Naive B cell (primary cell): ENCODE measurements around the gene DNAH17. TPM values are rescaled to one million over a fixed set of nuclear protein-coding genes. Genes with fewer than 3 reads are reported as not detected.
A peak's percentile ranks its signal among the peaks of the same experiment; 100 is the strongest.

Experiments used
- ATAC-seq, 2 donors: fragments of 150-1000 bp; cut with Tn5 transposase; 2 replicates each; pipeline ENCODE4 v1.10.0; 2021; ENCODE audit warnings: low read depth in 2 of 2, mild to moderate bottlenecking in 2 of 2, moderate library complexity in 2 of 2
- DNase-seq: peaks from one replicate; pipeline ENCODE4 v3.0.0; 2022
- H3K27ac Mint-ChIP-seq, 6 donors: one replicate each; pipeline ENCODE4 v1.8.0; 2020 to 2022; ENCODE audit warnings: mild to moderate bottlenecking in 6 of 6, mixed read lengths in 6 of 6, moderate library complexity in 5 of 6, inconsistent platforms in 2 of 6
- H3K27me3 Mint-ChIP-seq, 3 donors: one replicate each; pipeline ENCODE4 v1.8.0; 2021 to 2022; ENCODE audit warnings: mixed read lengths in 3 of 3, mild to moderate bottlenecking in 1 of 3
- H3K36me3 Mint-ChIP-seq, 2 donors: one replicate each; pipeline ENCODE4 v1.8.0; 2020 to 2022; ENCODE audit warnings: mixed read lengths in 2 of 2, inconsistent platforms in 1 of 2, mild to moderate bottlenecking in 1 of 2
- H3K4me1 Mint-ChIP-seq, 3 donors: one replicate each; pipeline ENCODE4 v1.8.0; 2020 to 2022; ENCODE audit warnings: mixed read lengths in 3 of 3, inconsistent platforms in 1 of 3, mild to moderate bottlenecking in 1 of 3, moderate library complexity in 1 of 3
- H3K4me3 Mint-ChIP-seq, 8 donors: one replicate each; pipeline ENCODE4 v1.8.0; 2020 to 2022; ENCODE audit warnings: mild to moderate bottlenecking in 8 of 8, mixed read lengths in 8 of 8, moderate library complexity in 8 of 8, inconsistent platforms in 2 of 8
- H3K9me3 Mint-ChIP-seq, 7 donors: one replicate each; pipeline ENCODE4 v1.8.0; 2020 to 2022; ENCODE audit warnings: mixed read lengths in 7 of 7, mild to moderate bottlenecking in 5 of 7, inconsistent platforms in 2 of 7, moderate library complexity in 1 of 7
- polyA plus RNA-seq, 6 donors: library from polyadenylated mRNA; unstranded; fragments of 300-500 nt; fragmentation: Illumina TruSeq; gene quantifications; one replicate each; pipeline ENCODE4 v1.2.3, GENCODE V29; 2021; ENCODE audit warnings: low read depth in 6 of 6

DNAH17 gene
- polyA plus RNA-seq, 6 donors from 2014 or later: 0.09 to 0.95 (median 0.13) TPM; not detected in 3

- H3K4me1 Mint-ChIP-seq: peaks cover 4 to 12% (median 7%) of the 10 kb centered on the region in 3 donors
- H3K27me3 Mint-ChIP-seq: peaks cover 0 to 10% (median 0%) of the 10 kb centered on the region in 3 donors
- ATAC-seq (no peak), DNase-seq (no peak)
- no peaks in the 10 kb centered on the region for H3K9me3 Mint-ChIP-seq
- H3K36me3 Mint-ChIP-seq: no peaks in the 10 kb centered on the region
- peak overlapping the region in 2 of 6 donors; percentile 52 to 82 for H3K27ac Mint-ChIP-seq
- no peak overlapping the region for H3K4me3 Mint-ChIP-seq
These were observed 141.7 kb downstream of the DNAH17 start for GRCh38 chr17:78435330-78436005.

- H3K4me3 Mint-ChIP-seq: no peak overlapping the region
- ATAC-seq (no peak), DNase-seq (no peak)
- H3K9me3 Mint-ChIP-seq: no peaks in the 10 kb centered on the region
- H3K27me3 Mint-ChIP-seq: peaks cover 0 to 10% (median 0%) of the 10 kb centered on the region in 3 donors
- H3K36me3 Mint-ChIP-seq: peaks cover 0 to 4% of the 10 kb centered on the region in 2 donors
- peaks cover 4 to 12% (median 7%) of the 10 kb centered on the region in 3 donors for H3K4me1 Mint-ChIP-seq
- no peak overlapping the region for H3K27ac Mint-ChIP-seq
These were observed 142.5 kb downstream of the DNAH17 start for GRCh38 chr17:78434455-78435329.

GRCh38 chr17:78433780-78434335, 143.3 kb downstream of the DNAH17 start:
- peaks cover 0 to 10% (median 0%) of the 10 kb centered on the region in 3 donors for H3K27me3 Mint-ChIP-seq
- H3K4me1 Mint-ChIP-seq: peaks cover under 1 to 7% (median 2%) of the 10 kb centered on the region in 3 donors
- no peak overlapping the region for H3K27ac Mint-ChIP-seq
- H3K36me3 Mint-ChIP-seq: peaks cover 0 to 9% of the 10 kb centered on the region in 2 donors
- no peak for ATAC-seq
- no peak for DNase-seq
- no peak overlapping the region for H3K4me3 Mint-ChIP-seq
- no peaks in the 10 kb centered on the region for H3K9me3 Mint-ChIP-seq

- peaks cover 0 to 3% (median 0%) of the 10 kb centered on the region in 3 donors for H3K4me1 Mint-ChIP-seq
- ATAC-seq: no peak
- no peak for DNase-seq
- H3K36me3 Mint-ChIP-seq: peaks cover 0 to 9% of the 10 kb centered on the region in 2 donors
- no peak overlapping the region for H3K27ac Mint-ChIP-seq
- H3K27me3 Mint-ChIP-seq: peaks cover 0 to 10% (median 0%) of the 10 kb centered on the region in 3 donors
- H3K4me3 Mint-ChIP-seq: no peak overlapping the region
- H3K9me3 Mint-ChIP-seq: no peaks in the 10 kb centered on the region
These were observed 144.0 kb downstream of the DNAH17 start for GRCh38 chr17:78433013-78433727.

DNA sequence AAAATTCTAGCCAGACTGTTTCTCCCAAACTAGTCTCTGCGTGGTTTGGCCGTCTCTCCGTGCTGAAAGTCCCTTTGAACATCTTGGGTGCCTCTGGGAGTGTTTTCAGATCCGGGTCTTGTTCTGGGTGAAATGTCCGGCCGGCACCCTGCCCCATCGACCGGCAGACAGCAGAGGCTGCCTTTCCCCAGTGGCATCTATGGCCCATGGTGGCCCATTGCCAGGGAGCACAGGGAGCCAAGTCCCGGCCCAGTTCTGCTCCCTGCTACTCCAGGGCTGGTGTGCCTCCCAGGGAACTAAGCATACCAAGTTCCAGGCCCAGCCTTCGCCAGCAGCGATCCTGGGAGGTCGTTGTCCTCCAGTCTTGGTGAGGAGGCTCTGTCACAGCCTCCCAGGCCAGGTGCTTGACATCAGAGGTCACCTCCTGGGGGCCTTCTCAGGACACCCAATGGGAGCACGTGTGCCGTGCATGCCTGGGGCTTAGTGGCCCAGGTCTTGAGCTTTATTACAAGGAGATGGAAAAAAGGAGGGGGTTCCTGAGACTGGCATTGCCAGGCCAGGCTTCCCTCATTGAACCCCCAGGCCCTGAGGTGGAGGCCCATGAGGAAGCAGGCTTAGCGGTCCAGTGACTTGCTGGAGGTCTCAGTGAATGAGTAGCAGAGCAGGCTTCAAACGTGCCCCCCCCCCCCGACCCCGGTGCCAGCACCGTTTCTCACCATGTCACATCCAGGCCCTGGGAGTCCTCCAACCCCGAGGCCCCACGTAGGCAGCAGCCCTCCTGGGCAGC, 144.8 kb downstream of the DNAH17 start:
- DNase-seq (no peak), ATAC-seq (no peak)
- Mint-ChIP-seq H3K36me3 (peaks cover 0 to 9% of the 10 kb centered on the region in 2 donors), H3K27me3 (peaks cover 0 to 4% (median 0%) of the 10 kb centered on the region in 3 donors), H3K4me3 (no peak overlapping the region), H3K27ac (no peak overlapping the region), H3K9me3 (no peaks in the 10 kb centered on the region), H3K4me1 (no peaks in the 10 kb centered on the region)

- no peaks in the 10 kb centered on the region for H3K27me3 Mint-ChIP-seq
- no peak for DNase-seq
- no peaks in the 10 kb centered on the region for H3K9me3 Mint-ChIP-seq
- no peaks in the 10 kb centered on the region for H3K4me1 Mint-ChIP-seq
- peaks cover 0 to 9% of the 10 kb centered on the region in 2 donors for H3K36me3 Mint-ChIP-seq
- H3K27ac Mint-ChIP-seq: no peak overlapping the region
- no peak overlapping the region for H3K4me3 Mint-ChIP-seq
- ATAC-seq: no peak
These were observed 145.6 kb downstream of the DNAH17 start for GRCh38 chr17:78431692-78431958.

DNA sequence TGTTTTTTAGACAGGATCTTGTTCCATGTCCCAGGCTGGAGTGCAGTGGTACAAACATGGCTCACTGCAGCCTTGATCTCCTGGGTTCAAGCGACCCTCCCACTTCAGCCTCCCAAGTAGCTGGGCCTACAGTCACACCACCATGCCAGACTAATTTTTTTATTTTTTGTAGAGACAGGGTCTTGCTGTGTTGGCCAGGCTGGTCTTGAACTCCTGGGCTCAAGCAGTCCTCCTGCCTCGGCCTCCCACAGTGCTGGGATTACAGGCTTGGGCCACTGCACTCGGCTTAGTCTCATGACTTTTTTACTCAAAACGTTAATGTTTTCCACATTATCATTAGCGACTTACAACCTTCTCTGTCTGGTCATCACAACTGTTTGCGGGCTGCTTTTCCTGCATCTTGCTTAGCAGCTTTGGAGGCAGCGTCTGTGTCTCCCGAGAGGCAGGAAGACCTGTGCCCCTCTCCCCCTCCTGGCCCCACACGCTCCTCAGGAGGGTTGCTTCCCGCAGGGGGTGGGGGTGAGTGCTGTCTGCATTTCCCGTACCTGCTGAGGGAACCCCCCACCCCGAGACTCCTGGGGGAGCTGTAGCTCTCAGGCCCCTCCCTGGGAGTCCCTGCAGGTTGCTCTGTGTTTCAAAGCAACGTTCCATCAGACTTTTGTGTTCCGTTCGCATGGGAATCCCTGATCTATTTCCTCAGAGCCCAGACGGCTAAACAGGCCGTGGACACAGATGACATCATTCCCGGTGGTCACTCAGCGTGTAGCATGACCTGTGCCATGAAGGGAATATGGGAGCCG, 146.1 kb downstream of the DNAH17 start:
- Mint-ChIP-seq H3K27me3 (no peaks in the 10 kb centered on the region), H3K9me3 (no peaks in the 10 kb centered on the region), H3K4me3 (no peak overlapping the region), H3K4me1 (no peaks in the 10 kb centered on the region), H3K27ac (no peak overlapping the region), H3K36me3 (peaks cover 0 to 9% of the 10 kb centered on the region in 2 donors)
- ATAC-seq (no peak), DNase-seq (no peak)

DNA sequence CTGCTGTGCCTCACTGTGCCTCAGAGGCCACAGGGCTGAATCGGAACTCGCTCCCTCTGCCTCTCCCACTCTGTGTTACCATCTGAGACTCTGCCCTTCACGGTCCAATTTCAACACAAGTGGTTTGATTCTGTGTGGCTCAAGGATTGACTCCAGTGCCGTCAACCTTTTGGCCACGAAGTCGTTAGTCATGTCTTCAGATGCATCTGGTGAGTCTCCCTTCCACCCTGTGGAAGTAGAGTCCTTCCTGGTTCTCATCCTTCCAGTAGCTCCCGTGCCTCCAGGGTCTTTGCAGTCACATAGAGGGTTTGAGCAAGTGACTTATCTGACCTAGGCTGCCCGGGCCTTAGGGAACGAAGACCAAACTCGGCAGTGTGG, 147.6 kb downstream of the DNAH17 start:
- Mint-ChIP-seq H3K27ac (peak overlapping the region in 1 of 6 donors; percentile 52), H3K4me3 (peak overlapping the region in 1 of 8 donors; percentile 5), H3K9me3 (no peaks in the 10 kb centered on the region)

DNA sequence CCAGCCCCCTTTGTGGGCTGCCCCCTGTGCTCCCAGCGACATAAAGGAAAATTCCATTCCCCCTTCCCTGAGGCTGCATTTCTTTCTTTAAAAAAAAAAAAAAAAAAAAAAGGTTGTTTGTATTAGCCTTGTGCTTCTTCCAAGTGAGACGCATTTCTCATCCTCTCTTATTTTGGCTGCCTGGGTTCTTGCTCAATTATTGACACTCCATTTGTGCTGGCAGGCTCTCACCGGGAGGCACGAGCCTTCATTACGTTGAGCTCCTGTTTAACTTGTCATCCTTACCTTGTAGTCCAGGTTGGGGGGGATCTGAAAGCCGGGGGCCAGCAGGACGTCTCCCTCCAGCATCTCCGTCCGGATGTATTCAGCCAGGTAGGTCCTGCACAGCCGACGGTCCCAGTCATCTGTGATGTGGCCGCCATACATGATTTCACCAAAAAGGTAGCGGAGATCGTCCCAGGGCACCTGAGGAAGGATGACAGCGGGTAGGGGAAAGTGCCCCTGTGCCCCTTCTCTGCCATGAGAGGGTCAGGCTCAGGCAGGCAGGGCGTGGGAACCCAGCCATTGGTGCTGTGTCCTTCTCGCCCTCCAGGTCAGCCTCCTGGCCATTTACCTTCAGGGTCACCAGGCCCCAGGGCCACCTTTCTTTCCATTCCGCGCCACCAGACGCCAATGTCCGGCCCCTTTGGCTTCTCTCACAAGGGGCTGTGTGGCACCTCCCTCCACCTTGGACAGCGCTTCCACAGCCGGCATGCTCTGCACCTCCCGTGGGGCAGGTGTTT, 148.2 kb downstream of the DNAH17 start:
- Mint-ChIP-seq H3K27me3 (no peaks in the 10 kb centered on the region), H3K9me3 (no peaks in the 10 kb centered on the region), H3K27ac (peak overlapping the region in 3 of 6 donors; percentile 38 to 52 (median 47)), H3K36me3 (peaks cover 0 to 9% of the 10 kb centered on the region in 2 donors), H3K4me1 (no peaks in the 10 kb centered on the region), H3K4me3 (peak overlapping the region in 1 of 8 donors; percentile 5)
- DNase-seq (no peak), ATAC-seq (no peak)

More for the DNA sequence above, 147.6 kb downstream of the DNAH17 start:
- no peaks in the 10 kb centered on the region for H3K4me1 Mint-ChIP-seq
- peaks cover 0 to 9% of the 10 kb centered on the region in 2 donors for H3K36me3 Mint-ChIP-seq
- H3K27me3 Mint-ChIP-seq: no peaks in the 10 kb centered on the region
- ATAC-seq (no peak), DNase-seq (no peak)

GRCh38 chr17:78428025-78428575, 149.1 kb downstream of the DNAH17 start:
- peaks cover 0 to 9% of the 10 kb centered on the region in 2 donors for H3K36me3 Mint-ChIP-seq
- DNase-seq: no peak
- no peak overlapping the region for H3K4me3 Mint-ChIP-seq
- H3K27me3 Mint-ChIP-seq: no peaks in the 10 kb centered on the region
- no peak overlapping the region for H3K27ac Mint-ChIP-seq
- no peaks in the 10 kb centered on the region for H3K4me1 Mint-ChIP-seq
- ATAC-seq: no peak
- H3K9me3 Mint-ChIP-seq: no peaks in the 10 kb centered on the region

DNA sequence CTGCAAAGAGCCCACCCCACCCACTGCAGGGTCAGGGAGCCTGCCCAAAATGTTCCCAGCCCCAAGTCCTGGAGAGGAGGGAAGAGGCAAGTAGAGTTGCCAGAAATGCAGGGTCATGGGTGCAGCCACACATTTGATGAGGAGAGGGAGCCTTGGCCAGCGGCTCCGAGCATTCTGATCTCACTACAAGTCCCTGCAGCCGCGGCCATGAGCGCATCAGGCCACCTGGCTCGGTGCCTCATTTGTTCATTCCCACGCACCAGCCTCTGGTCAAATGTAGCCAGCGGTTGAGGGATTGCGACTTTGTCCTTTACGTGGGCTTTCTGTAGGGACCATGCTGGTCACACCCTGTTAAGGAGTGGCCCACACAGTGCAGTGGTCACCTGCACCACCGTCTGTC, 150.1 kb downstream of the DNAH17 start:
- Mint-ChIP-seq H3K36me3 (peaks cover 0 to 9% of the 10 kb centered on the region in 2 donors), H3K27ac (no peak overlapping the region), H3K9me3 (no peaks in the 10 kb centered on the region), H3K27me3 (no peaks in the 10 kb centered on the region), H3K4me3 (no peak overlapping the region), H3K4me1 (peaks cover 0 to 1% (median under 1%) of the 10 kb centered on the region in 3 donors)
- DNase-seq (no peak), ATAC-seq (no peak)
